Activated CD4-positive, CD25-positive, alpha-beta regulatory T cell treated with anti-CD3 and anti-CD28 coated beads, Interleukin-2, amount 50 U/mL, for 72 hours (primary cell): Measurements from ENCODE around the gene CFAP100.

Source experiments
- DNase-seq: peaks from one replicate; pipeline ENCODE4 v3.0.0; 2021

CFAP100 gene

GRCh38 chr3:126483321-126483761 lies 88.6 kb downstream of the CFAP100 start:
- DNase-seq: no peak

GRCh38 chr3:126484148-126484547 lies 89.4 kb downstream of the CFAP100 start:
- no peak for DNase-seq

GRCh38 chr3:126484662-126485061 lies 90.0 kb downstream of the CFAP100 start:
- DNase-seq: no peak

- no peak for DNase-seq
Measured at GRCh38 chr3:126485176-126485897, 90.6 kb downstream of the CFAP100 start.

GRCh38 chr3:126485956-126486355 lies 91.2 kb downstream of the CFAP100 start:
- DNase-seq: no peak
